CD4-positive, alpha-beta T cell treated with Interleukin-12 subunit alpha and Interleukin-12 subunit beta, for 1 hour (primary cell): Measurements from ENCODE around the gene PPP1R9B.

Experiments used
- DNase-seq: peaks from one replicate; pipeline ENCODE4 v3.0.0-alpha.2; 2020

PPP1R9B gene

GRCh38 chr17:50087912-50088405 is 62.5 kb downstream of the PPP1R9B start:
- no peak for DNase-seq

DNA sequence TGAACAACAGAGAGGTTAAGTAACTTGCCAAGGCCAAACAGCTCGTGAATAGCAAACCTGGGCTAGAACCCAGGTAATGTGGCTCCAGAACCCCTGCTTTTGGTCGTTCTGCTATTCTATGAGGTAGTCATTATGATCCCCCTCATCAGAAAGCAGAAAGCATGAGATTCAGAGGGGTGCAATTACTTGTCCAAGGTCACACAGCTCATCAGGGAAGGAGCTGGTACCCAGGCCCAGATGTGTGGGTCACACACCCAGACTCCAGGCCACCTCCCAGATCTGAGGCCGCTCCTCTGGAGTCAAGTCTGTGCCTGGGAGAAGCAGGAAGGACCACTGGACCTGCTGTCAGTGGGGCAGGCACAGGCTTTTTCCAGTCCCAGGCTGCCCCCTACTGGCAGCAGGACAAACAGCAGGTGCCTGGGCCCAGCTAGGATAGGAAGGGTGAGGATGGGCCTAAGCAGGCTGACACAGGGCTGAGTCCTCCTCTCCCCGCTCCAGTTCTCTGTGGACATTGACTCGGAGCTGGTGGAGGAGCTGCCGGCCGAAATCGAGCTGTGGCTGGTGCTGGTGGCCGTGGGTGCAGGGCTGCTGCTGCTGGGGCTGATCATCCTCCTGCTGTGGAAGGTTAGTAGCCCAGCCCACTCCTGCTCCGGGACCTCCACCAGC is 63.1 kb downstream of the PPP1R9B start:
- peak; percentile 80 for DNase-seq
